Upper lobe of left lung (tissue), 6 donors: ENCODE results near the gene CCDC28B. TPM values are rescaled to one million over a fixed set of nuclear protein-coding genes. Genes with fewer than 3 reads are reported as not detected.

Source experiments
- ATAC-seq, 2 donors: fragments of 200-7000 bp; cut with Tn5 transposase; one replicate each; pipeline ENCODE4 v1.9.1; 2022; ENCODE audit warnings: mild to moderate bottlenecking in 2 of 2, moderate library complexity in 2 of 2; ENCODE audit not compliant: low FRiP score in 2 of 2
- DNase-seq, 2 donors: peaks; one replicate each; pipeline ENCODE4 v3.0.0-alpha.2; 2019 to 2020
- H3K27ac ChIP-seq, 4 donors: fragments of 200-600 bp; sonication (generic); one replicate each; pipeline ENCODE4 v1.5.1; 2016 to 2019
- H3K27me3 ChIP-seq, 4 donors: fragments of 200-600 bp; sonication (generic); one replicate each; pipeline ENCODE4 v1.5.1; 2017 to 2019
- H3K36me3 ChIP-seq, 4 donors: fragments of 200-600 bp; sonication (generic); one replicate each; pipeline ENCODE4 v1.5.1; 2016 to 2019
- H3K4me1 ChIP-seq, 4 donors: fragments of 200-600 bp; sonication (generic); one replicate each; pipeline ENCODE4 v1.5.1; 2018 to 2019
- H3K4me3 ChIP-seq, 4 donors: fragments of 200-600 bp; sonication (generic); one replicate each; pipeline ENCODE4 v1.5.1; 2017 to 2019; ENCODE audit warnings: mild to moderate bottlenecking in 2 of 4, moderate library complexity in 1 of 4
- H3K9me3 ChIP-seq, 4 donors: fragments of 200-600 bp; sonication (generic); one replicate each; pipeline ENCODE4 v1.5.1; 2018 to 2019
- EP300 ChIP-seq, 4 donors: sonication (generic); formaldehyde crosslinking; IDR thresholded peaks; one replicate each; pipeline ENCODE4 v1.5.1; 2017; ENCODE audit warnings: antibody characterized with exemption in 4 of 4, control low read depth in 2 of 4
- POLR2A ChIP-seq, 4 donors: fragments of 450-650 bp; IDR thresholded peaks; one replicate each; pipeline ENCODE4 v1.5.1; 2016 to 2017; ENCODE audit warnings: antibody characterized with exemption in 4 of 4, mild to moderate bottlenecking in 2 of 4
- POLR2AphosphoS5 ChIP-seq, 2 donors: sonication (generic); formaldehyde crosslinking; IDR thresholded peaks; one replicate each; pipeline ENCODE4 v1.5.1; 2017; ENCODE audit warnings: antibody characterized with exemption in 2 of 2
- WGBS, 2 donors: methylation state at CpG; one replicate each; pipeline ENCODE4 v1.1.5; 2017 to 2018; 5-methylcytosine and 5-hydroxymethylcytosine counted together
- total RNA-seq, 6 donors: library from RNA; depleted of rRNA in 4 of 6; stranded (reverse); fragments of >200 nt in 4 of 6; gene quantifications; one replicate each; pipeline versions ENCODE4 v1.1.0 to v1.2.1, GENCODE V29; 2016 to 2021
- TF ChIP-seq, protein P1 (sequence below), 6 experiments: fragments of 450-650 bp in 4 of 6; fragments of 200-600 bp in 2 of 6; sonication (generic) in 2 of 6; IDR thresholded peaks; one replicate each; pipeline ENCODE4 v1.5.1; 2016 to 2019; ENCODE audit warnings: antibody characterized with exemption in 6 of 6
- donor health status: DM: no; HTN: no; CAD: no; lungs with moderate emphysema.
- donor health status: DM: no; HTN: yes; CAD: no; lungs with severe emphysema.

CCDC28B gene
- total RNA-seq, 6 donors from 2014 or later: 0.98 to 4.2 (median 3.2) TPM

DNA sequence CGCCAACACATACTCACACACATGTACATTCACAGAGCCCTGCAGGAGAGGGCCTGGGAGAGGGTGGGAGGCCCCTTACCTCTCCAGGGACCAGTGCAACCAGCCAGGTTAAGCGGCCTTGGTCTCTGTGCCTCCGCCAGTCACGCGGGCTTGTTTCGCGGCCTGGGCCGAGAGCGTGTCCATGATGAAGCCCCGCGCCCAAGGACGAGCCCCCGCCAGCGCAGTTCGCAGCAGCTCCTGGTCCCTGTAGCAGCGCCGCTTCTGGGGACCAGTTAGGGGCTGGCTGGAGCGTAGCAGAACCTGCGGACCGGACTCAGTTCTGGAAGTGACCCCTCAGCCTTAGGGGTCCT, 39.4 kb downstream of the CCDC28B start:
- H3K4me3 ChIP-seq: peak overlapping the region in 3 of 4 donors; percentile 61 to 75 (median 75)
- no peak for ATAC-seq
- peaks cover 18 to 37% (median 31%) of the 10 kb centered on the region in 4 donors for H3K4me1 ChIP-seq
- 59% methylated on average over 20 of the region's 20 CpGs; no CpG with 5 or more reads in 1 of the 2 donors for WGBS, 2 donors
- H3K36me3 ChIP-seq: peaks cover 0 to 3% (median under 1%) of the 10 kb centered on the region in 4 donors
- TF ChIP-seq POLR2A (IDR thresholded peaks at IDR 0.05) (no peak), EP300 (IDR thresholded peaks at IDR 0.05) (no peak), POLR2AphosphoS5 (IDR thresholded peaks at IDR 0.05) (no peak)
- TF ChIP-seq, protein P1, sequence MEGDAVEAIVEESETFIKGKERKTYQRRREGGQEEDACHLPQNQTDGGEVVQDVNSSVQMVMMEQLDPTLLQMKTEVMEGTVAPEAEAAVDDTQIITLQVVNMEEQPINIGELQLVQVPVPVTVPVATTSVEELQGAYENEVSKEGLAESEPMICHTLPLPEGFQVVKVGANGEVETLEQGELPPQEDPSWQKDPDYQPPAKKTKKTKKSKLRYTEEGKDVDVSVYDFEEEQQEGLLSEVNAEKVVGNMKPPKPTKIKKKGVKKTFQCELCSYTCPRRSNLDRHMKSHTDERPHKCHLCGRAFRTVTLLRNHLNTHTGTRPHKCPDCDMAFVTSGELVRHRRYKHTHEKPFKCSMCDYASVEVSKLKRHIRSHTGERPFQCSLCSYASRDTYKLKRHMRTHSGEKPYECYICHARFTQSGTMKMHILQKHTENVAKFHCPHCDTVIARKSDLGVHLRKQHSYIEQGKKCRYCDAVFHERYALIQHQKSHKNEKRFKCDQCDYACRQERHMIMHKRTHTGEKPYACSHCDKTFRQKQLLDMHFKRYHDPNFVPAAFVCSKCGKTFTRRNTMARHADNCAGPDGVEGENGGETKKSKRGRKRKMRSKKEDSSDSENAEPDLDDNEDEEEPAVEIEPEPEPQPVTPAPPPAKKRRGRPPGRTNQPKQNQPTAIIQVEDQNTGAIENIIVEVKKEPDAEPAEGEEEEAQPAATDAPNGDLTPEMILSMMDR (IDR thresholded peaks at IDR 0.05): no peak
- H3K9me3 ChIP-seq: no peaks in the 10 kb centered on the region
- peak overlapping the region; percentile 79 to 94 (median 88) for H3K27ac ChIP-seq
- no peaks in the 10 kb centered on the region for H3K27me3 ChIP-seq
- peak in 1 of 2 donors; percentile 86 for DNase-seq

DNA sequence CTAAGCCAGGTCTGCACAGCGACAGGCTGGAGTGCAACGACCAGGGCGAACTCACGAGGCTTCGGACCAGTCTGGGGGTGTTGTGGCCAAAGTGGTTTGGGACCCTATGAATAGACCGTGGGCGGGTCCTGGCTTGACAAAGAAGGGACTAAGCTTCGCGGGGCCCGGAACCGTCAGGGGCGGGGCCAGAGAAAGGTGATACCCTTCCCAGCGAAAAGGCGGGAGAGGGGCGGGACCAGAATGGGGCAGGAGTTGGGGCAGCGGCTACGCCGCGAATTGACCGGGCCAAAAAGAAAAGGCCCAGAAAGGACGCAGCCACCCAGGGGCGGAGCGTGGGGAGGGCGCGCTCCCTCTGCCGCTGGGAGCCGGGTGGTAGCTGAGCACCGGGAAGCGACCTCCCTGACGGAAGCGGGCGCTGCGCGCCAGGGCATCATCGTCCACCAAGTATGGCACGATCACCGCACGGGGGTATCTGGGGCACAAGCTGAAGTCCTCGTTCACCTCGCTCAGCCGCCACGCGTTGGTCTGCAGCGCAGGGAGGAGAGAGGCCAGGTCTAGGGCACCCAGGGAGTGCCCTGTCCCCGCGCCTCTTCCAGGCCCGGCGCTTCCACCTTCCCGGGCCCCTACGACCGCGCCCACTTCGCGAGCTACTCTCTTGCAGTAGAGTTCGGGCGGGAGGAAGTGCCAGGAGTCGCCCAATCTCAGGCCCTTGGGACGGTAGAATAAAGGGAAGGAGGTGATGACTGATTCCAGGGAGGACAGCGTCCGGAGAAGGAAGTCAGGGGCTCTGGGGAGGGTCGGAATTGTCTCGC, 40.0 kb downstream of the CCDC28B start:
- TF ChIP-seq, protein P1 (IDR thresholded peaks at IDR 0.05): peak; percentile 28 to 57 (median 36)
- TF ChIP-seq EP300 (IDR thresholded peaks at IDR 0.05): no peak
- peak in 3 of 4 donors; percentile 22 to 49 (median 45) for TF ChIP-seq POLR2A (IDR thresholded peaks at IDR 0.05)
- TF ChIP-seq POLR2AphosphoS5 (IDR thresholded peaks at IDR 0.05): peak; percentile 61 to 66
- H3K4me3 ChIP-seq: peak overlapping the region; percentile 61 to 75 (median 71)
- no peaks in the 10 kb centered on the region for H3K9me3 ChIP-seq
- no peaks in the 10 kb centered on the region for H3K36me3 ChIP-seq
- peak; percentile 80 to 93 for DNase-seq
- no peaks in the 10 kb centered on the region for H3K27me3 ChIP-seq
- ATAC-seq: peak; percentile 77
- H3K4me1 ChIP-seq: peaks cover 18 to 37% (median 31%) of the 10 kb centered on the region in 4 donors
- peak overlapping the region; percentile 79 to 94 (median 88) for H3K27ac ChIP-seq
- WGBS, 2 donors: 2 to 3% methylated on average over 40 to 58 of the region's 62 CpGs

- peaks cover 24 to 43% (median 36%) of the 10 kb centered on the region in 4 donors for H3K4me1 ChIP-seq
- ATAC-seq: peak; percentile 76 to 85
- H3K36me3 ChIP-seq: no peaks in the 10 kb centered on the region
- no peaks in the 10 kb centered on the region for H3K27me3 ChIP-seq
- 1 to 5% methylated on average over 7 to 16 of the region's 55 CpGs for WGBS, 2 donors
- peak; percentile 46 to 50 for TF ChIP-seq POLR2AphosphoS5 (IDR thresholded peaks at IDR 0.05)
- TF ChIP-seq, protein P1 (IDR thresholded peaks at IDR 0.05): no peak
- peak; percentile 73 to 89 for DNase-seq
- peak overlapping the region; percentile 61 to 75 (median 71) for H3K4me3 ChIP-seq
- no peaks in the 10 kb centered on the region for H3K9me3 ChIP-seq
- peak overlapping the region; percentile 79 to 94 (median 88) for H3K27ac ChIP-seq
These were observed 40.8 kb downstream of the CCDC28B start for GRCh38 chr1:32241001-32241763.

DNA sequence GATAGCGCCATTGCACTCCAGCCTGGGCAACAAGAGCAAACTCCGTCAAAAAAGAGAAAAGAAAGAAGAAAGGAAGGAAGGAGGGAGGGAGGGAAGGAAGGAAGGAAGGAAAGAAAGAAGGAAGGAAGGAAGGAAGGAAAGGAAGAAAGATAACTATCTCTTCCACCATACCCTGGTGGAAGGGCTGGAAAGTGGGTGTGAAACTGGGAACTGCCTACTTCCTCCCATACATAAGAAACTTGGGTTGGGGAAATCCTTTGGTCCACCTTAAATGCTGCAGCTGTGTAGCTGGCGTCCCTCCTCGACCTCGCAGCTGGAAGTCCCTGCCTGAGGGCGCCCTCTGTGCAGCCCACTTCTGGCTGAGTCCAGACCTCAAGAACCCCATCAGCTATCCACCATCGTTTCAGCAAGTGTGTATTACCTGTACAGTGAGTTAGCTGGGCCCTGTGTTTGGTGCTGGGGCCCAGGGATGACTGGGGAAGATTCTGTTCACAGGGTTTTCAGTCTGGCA, 42.0 kb downstream of the CCDC28B start:
- H3K4me1 ChIP-seq: peaks cover 33 to 53% (median 46%) of the 10 kb centered on the region in 4 donors
- H3K27me3 ChIP-seq: no peaks in the 10 kb centered on the region
- 25% methylated on average over 7 of the region's 7 CpGs for WGBS, 2 donors
- no peaks in the 10 kb centered on the region for H3K36me3 ChIP-seq
- H3K27ac ChIP-seq: peak overlapping the region in 3 of 4 donors; percentile 79 to 94 (median 89)
- no peaks in the 10 kb centered on the region for H3K9me3 ChIP-seq
- ATAC-seq (peak in 1 of 2 donors; percentile 49), DNase-seq (no peak)
- H3K4me3 ChIP-seq: peak overlapping the region; percentile 11 to 22 (median 16)
- TF ChIP-seq EP300 (IDR thresholded peaks at IDR 0.05) (no peak), POLR2AphosphoS5 (IDR thresholded peaks at IDR 0.05) (peak in 1 of 2 donors; percentile 22)

GRCh38 chr1:32246888-32247273, 46.5 kb downstream of the CCDC28B start, which contains the start of gene FAM167B:
FAM167B (plus strand) TSS chr1:32247222; CDS start chr1:32247422, 200 bp downstream.
- Histone ChIP-seq H3K9me3 (no peaks in the 10 kb centered on the region), H3K27ac (peak within 1 kb of the TSS; percentile 66 to 87 (median 84)), H3K36me3 (no peaks in the 10 kb centered on the region), H3K27me3 (no peaks in the 10 kb centered on the region), H3K4me1 (peaks cover 48 to 71% (median 64%) of the 10 kb centered on the region in 4 donors), H3K4me3 (peak within 1 kb of the TSS in 2 of 4 donors; percentile 19 to 32)
- DNase-seq: peak in 1 of 2 donors; percentile 39
- TF ChIP-seq, protein P1 (IDR thresholded peaks at IDR 0.05): no peak
- peak; percentile 71 to 92 for TF ChIP-seq POLR2AphosphoS5 (IDR thresholded peaks at IDR 0.05)
- peak; percentile 12 to 94 (median 84) for TF ChIP-seq EP300 (IDR thresholded peaks at IDR 0.05)
- no peak for TF ChIP-seq POLR2A (IDR thresholded peaks at IDR 0.05)
- peak; percentile 28 to 30 for ATAC-seq
- 52 to 73% methylated on average over 2 of the region's 3 CpGs for WGBS, 2 donors
